SK-N-SH (cell line): ENCODE results near the gene C19orf53. TPM values are rescaled to one million over a fixed set of nuclear protein-coding genes. Genes with fewer than 3 reads are reported as not detected.

Experiments
- CTCF ChIA-PET: fragments of 300-600, 350-600 bp; formaldehyde crosslinking; extraction: SDS; loops from one replicate; lab custom pipeline; 2021; lab: Yijun Ruan, JAX
- POLR2A ChIA-PET: fragments of 350-600 bp; sonication (Branson Sonifier 250); formaldehyde crosslinking; extraction: SDS; loops from one replicate; lab custom pipeline; 2020; ENCODE audit warnings: antibody characterized with exemption, inconsistent platforms; lab: Yijun Ruan, JAX
- DNase-seq: peaks from one replicate; pipeline ENCODE4 v3.0.0; 2012
- H2AFZ ChIP-seq: fragments of 200-600 bp; sonication (generic); 2 replicates; pipeline ENCODE4 v1.8.1; 2016; ENCODE audit warnings: antibody characterized with exemption, mild to moderate bottlenecking, low read depth
- H3F3A ChIP-seq: fragments of 200-600 bp; sonication (generic); replicated peaks from 2 replicates; pipeline ENCODE3; 2016; ENCODE audit warnings: antibody characterized with exemption, mild to moderate bottlenecking; ENCODE audit not compliant: insufficient read depth
- H3K27ac ChIP-seq, 2 experiments: fragments of 200-500 bp in 1 of 2; fragments of 200-600 bp in 1 of 2; sonication (Bioruptor generic) in 1 of 2; sonication (generic), shearing (Covaris generic) in 1 of 2; 2 replicates each; pipeline versions ENCODE4 v1.5.1 to v1.6.1; 2014 to 2016; ENCODE audit warnings: low read depth in 2 of 2, inconsistent platforms in 1 of 2, low read length in 1 of 2, mild to moderate bottlenecking in 1 of 2, mixed read lengths in 1 of 2
- H3K27me3 ChIP-seq: fragments of 200-600 bp; sonication (generic), shearing (Covaris generic); 2 replicates; pipeline ENCODE4 v1.6.1; 2016; ENCODE audit warnings: mixed run types; ENCODE audit not compliant: insufficient read depth
- H3K36me3 ChIP-seq, 2 experiments: fragments of 200-500 bp in 1 of 2; fragments of 200-600 bp in 1 of 2; sonication (Bioruptor generic) in 1 of 2; sonication (generic) in 1 of 2; replicated peaks in 1 of 2; 2 replicates each; pipeline versions ENCODE3 to v1.5.1; 2014 to 2016; ENCODE audit warnings: low read length in 1 of 2, mild to moderate bottlenecking in 1 of 2; ENCODE audit not compliant: insufficient read depth in 2 of 2, control insufficient read depth in 1 of 2
- H3K4me1 ChIP-seq, 2 experiments: fragments of 200-500 bp in 1 of 2; fragments of 200-600 bp in 1 of 2; sonication (Bioruptor generic) in 1 of 2; sonication (generic), shearing (Covaris generic) in 1 of 2; 2 replicates each; pipeline versions ENCODE4 v1.5.1 to v1.6.1; 2014 to 2016; ENCODE audit warnings: low read depth in 1 of 2, low read length in 1 of 2, mixed run types in 1 of 2; ENCODE audit not compliant: insufficient read depth in 2 of 2, control insufficient read depth in 1 of 2
- H3K4me2 ChIP-seq: fragments of 200-600 bp; sonication (generic), shearing (Covaris generic); 2 replicates; pipeline ENCODE4 v1.6.1; 2017; ENCODE audit warnings: mixed run types
- H3K4me3 ChIP-seq, 2 experiments: fragments of 200-500 bp in 1 of 2; fragments of 200-600 bp in 1 of 2; sonication (Bioruptor generic) in 1 of 2; sonication (generic), shearing (Covaris generic) in 1 of 2; 2 replicates each; pipeline versions ENCODE4 v1.5.1 to v1.8.1; 2014 to 2016; ENCODE audit warnings: low read depth in 2 of 2, inconsistent platforms in 1 of 2, low read length in 1 of 2, mild to moderate bottlenecking in 1 of 2, mixed read lengths in 1 of 2, moderate library complexity in 1 of 2
- H3K79me2 ChIP-seq: fragments of 200-600 bp; sonication (generic); 2 replicates; pipeline ENCODE4 v1.8.1; 2017; ENCODE audit warnings: mild to moderate bottlenecking; ENCODE audit not compliant: insufficient read depth
- H3K9ac ChIP-seq: fragments of 200-600 bp; sonication (generic); 2 replicates; pipeline ENCODE4 v1.6.1; 2017; ENCODE audit warnings: mixed run types
- H3K9me2 ChIP-seq: fragments of 200-600 bp; sonication (generic); 2 replicates; pipeline ENCODE4 v1.6.1; 2017; ENCODE audit warnings: mixed run types
- H3K9me3 ChIP-seq: fragments of 200-600 bp; sonication (generic); 2 replicates; pipeline ENCODE4 v1.6.1; 2017; ENCODE audit warnings: mixed run types, mild to moderate bottlenecking, moderate library complexity
- H4K20me1 ChIP-seq: fragments of 200-600 bp; sonication (generic); 2 replicates; pipeline ENCODE4 v1.6.1; 2017; ENCODE audit warnings: mild to moderate bottlenecking, mixed run types; ENCODE audit not compliant: insufficient read depth
- ELF1 ChIP-seq: IDR thresholded peaks from 2 replicates; pipeline ENCODE4 v1.4.0; 2012
- EP300 ChIP-seq, 2 experiments: IDR thresholded peaks; 2 replicates each; pipeline versions ENCODE4 v1.4.0 to v1.6.1; 2012; ENCODE audit warnings: borderline replicate concordance in 1 of 2, low read depth in 1 of 2, low read length in 1 of 2
- GABPA ChIP-seq: IDR thresholded peaks from 2 replicates; pipeline ENCODE4 v1.4.0; 2012; ENCODE audit warnings: low read depth, mild to moderate bottlenecking
- JUND ChIP-seq: IDR thresholded peaks from 2 replicates; pipeline ENCODE4 v1.4.0; 2012
- MAX ChIP-seq: IDR thresholded peaks from 2 replicates; pipeline ENCODE4 v1.4.0; 2012; ENCODE audit warnings: low read depth
- MEF2A ChIP-seq: IDR thresholded peaks from 2 replicates; pipeline ENCODE4 v1.4.0; 2012; ENCODE audit warnings: low read depth, borderline replicate concordance
- MXI1 ChIP-seq: IDR thresholded peaks from 2 replicates; pipeline ENCODE4 v1.6.1; 2012; ENCODE audit warnings: mild to moderate bottlenecking, low read depth, low read length, improper control_type of control experiment
- NFIC ChIP-seq: IDR thresholded peaks from 2 replicates; pipeline ENCODE4 v1.4.0; 2012; ENCODE audit warnings: borderline replicate concordance
- PBX3 ChIP-seq: IDR thresholded peaks from 2 replicates; pipeline ENCODE4; 2012
- RAD21 ChIP-seq: IDR thresholded peaks from 2 replicates; pipeline ENCODE4 v1.6.1; 2012; ENCODE audit warnings: mild to moderate bottlenecking, low read length
- RFX5 ChIP-seq: IDR thresholded peaks from 2 replicates; pipeline ENCODE4 v1.6.1; 2012; ENCODE audit warnings: mild to moderate bottlenecking, improper control_type of control experiment, low read length
- SIN3A ChIP-seq: IDR thresholded peaks from 2 replicates; pipeline ENCODE4 v1.6.1; 2012; ENCODE audit warnings: low read depth, mild to moderate bottlenecking, low read length, moderate library complexity, borderline replicate concordance
- SMC3 ChIP-seq: IDR thresholded peaks from 2 replicates; pipeline ENCODE4 v1.6.1; 2012; ENCODE audit warnings: low read depth, low read length, improper control_type of control experiment
- TAF1 ChIP-seq: IDR thresholded peaks from 2 replicates; pipeline ENCODE4 v1.6.1; 2012; ENCODE audit warnings: low read depth, mild to moderate bottlenecking, low read length, moderate library complexity, borderline replicate concordance
- TEAD4 ChIP-seq: IDR thresholded peaks from 2 replicates; pipeline ENCODE4 v1.4.0; 2012; ENCODE audit warnings: mild to moderate bottlenecking, borderline replicate concordance; ENCODE audit not compliant: insufficient read depth
- USF2 ChIP-seq: fragments of 150-350 bp; IDR thresholded peaks from 2 replicates; pipeline ENCODE4 v1.6.1; 2017; ENCODE audit warnings: antibody characterized with exemption, low read length, low read depth, borderline replicate concordance
- YY1 ChIP-seq: IDR thresholded peaks from 2 replicates; pipeline ENCODE4 v1.4.0; 2012; ENCODE audit warnings: low read depth, mild to moderate bottlenecking
- WGBS: methylation state at CpG from one replicate; pipeline ENCODE4 v1.1.6; 2017; ENCODE audit warnings: low lambda C conversion rate; 5-methylcytosine and 5-hydroxymethylcytosine counted together
- polyA plus RNA-seq, 3 experiments: library from polyadenylated mRNA; depleted of rRNA; stranded (reverse); fragments of >200 nt; gene quantifications; 2 replicates each; pipeline ENCODE4 v1.2.3, GENCODE V29; 2012

The C19orf53 gene
- polyA plus RNA-seq, 1 of the 3 experiments (the other 2 are of a cell fraction): 554 TPM

GRCh38 chr19:13731147-13731964 lies 42.9 kb upstream of the C19orf53 start (continued):
- TF ChIP-seq YY1 (no peak), EP300 (IDR thresholded peaks at IDR 0.05; ENCODE audit: borderline replicate concordance in 1 of 2, low read depth in 1 of 2, low read length in 1 of 2) (peak; percentile 43 to 95; a peak in 3 of 4 replicates), MEF2A (peak; percentile 98), USF2 (no peak), MAX (peak; percentile 28; the same call in 1 of the 2 replicates), RAD21 (no peak), PBX3 (peak; percentile 96), JUND (peak; percentile 98), TEAD4 (peak; percentile 87), SMC3 (no peak)

GRCh38 chr19:13732337-13732736 lies 41.9 kb upstream of the C19orf53 start:
- H3K27me3 ChIP-seq: no peaks in the 10 kb centered on the region
- no peak for DNase-seq
- TF ChIP-seq MEF2A: no peak
- no peak for TF ChIP-seq NFIC
- TF ChIP-seq USF2: no peak
- no peak for TF ChIP-seq YY1
- no peak for TF ChIP-seq TAF1
- TF ChIP-seq RFX5: no peak
- TF ChIP-seq ELF1: no peak
- TF ChIP-seq MXI1: no peak
- no peak for TF ChIP-seq SIN3A
- TF ChIP-seq GABPA: no peak
- H3K9me3 ChIP-seq: no peaks in the 10 kb centered on the region
- no peaks in the 10 kb centered on the region for H3K9me2 ChIP-seq
- POLR2A ChIA-PET: interaction anchor here (1.7 kb wide), 1 partner anchor 15 kb away, joined by 12 read pairs; a partner anchor contains a TSS
- peak overlapping the region; percentile 61 to 72 for H3K4me3 ChIP-seq
- H4K20me1 ChIP-seq: no peaks in the 10 kb centered on the region
- peak overlapping the region in 1 of 2 experiments; percentile 100; a peak in 2 of 4 replicates for H3K27ac ChIP-seq
- CTCF ChIA-PET: interaction anchor here (1.0 to 1.2 kb wide), 2 partner anchors 11 to 130 kb away, joined by 5 read pairs; no protein-coding TSS in a partner anchor
- peak overlapping the region; percentile 94 for H3K4me2 ChIP-seq
- H3K79me2 ChIP-seq: peaks cover 21% of the 10 kb centered on the region
- H3K9ac ChIP-seq: peak overlapping the region; percentile 93
- H3K36me3 ChIP-seq: peaks cover 0 to 13% of the 10 kb centered on the region in 2 experiments
- peaks cover 7 to 18% of the 10 kb centered on the region in 2 experiments; a peak in 3 of 4 replicates for H3K4me1 ChIP-seq
- no peak overlapping the region for H2AFZ ChIP-seq
- peaks cover 28% of the 10 kb centered on the region for H3F3A ChIP-seq
- 80% methylated on average over 8 of the region's 8 CpGs for WGBS
